HepG2 (cell line): ENCODE results near the gene ZFAND6. TPM values are rescaled to one million over a fixed set of nuclear protein-coding genes. Genes with fewer than 3 reads are reported as not detected.

Experiments used
- ARID5B ChIP-seq: IDR thresholded peaks from 2 replicates; pipeline ENCODE4 v1.4.0; 2020; ENCODE audit warnings: mild to moderate bottlenecking, missing genetic modification reagents
- CEBPZ ChIP-seq: IDR thresholded peaks from 2 replicates; pipeline ENCODE4 v1.6.1; 2012; ENCODE audit warnings: low read length, improper control_type of control experiment
- DPF2 ChIP-seq: sonication (generic); formaldehyde crosslinking; IDR thresholded peaks from 2 replicates; pipeline ENCODE4 v1.4.0; 2020; ENCODE audit warnings: mild to moderate bottlenecking, low read depth, missing genetic modification reagents, borderline replicate concordance
- GABPA ChIP-seq, 2 experiments: IDR thresholded peaks; 2 replicates each; pipeline ENCODE4 v1.6.1; 2011 to 2016; ENCODE audit warnings: low read depth in 2 of 2, low read length in 1 of 2, missing biosample characterization in 1 of 2, missing genetic modification characterization in 1 of 2
- IRF2 ChIP-seq: IDR thresholded peaks from 2 replicates; pipeline ENCODE4 v1.6.1; 2018; ENCODE audit warnings: missing genetic modification reagents, missing compliant biosample characterization
- MXI1 ChIP-seq: IDR thresholded peaks from 3 replicates; pipeline ENCODE4 v1.6.1; 2012; ENCODE audit warnings: low read depth, low read length, inconsistent platforms, borderline replicate concordance
- PHF20 ChIP-seq: sonication (generic); formaldehyde crosslinking; IDR thresholded peaks from 2 replicates; pipeline ENCODE4 v1.5.0; 2020; ENCODE audit warnings: mild to moderate bottlenecking, missing genetic modification reagents
- RFX3 ChIP-seq: IDR thresholded peaks from 2 replicates; pipeline ENCODE4 v1.6.1; 2016; ENCODE audit warnings: missing biosample characterization, missing genetic modification reagents
- RNF2 ChIP-seq: fragments of 450-650 bp; conservative IDR thresholded peaks from 2 replicates; pipeline ENCODE4 v1.6.1; 2016; ENCODE audit warnings: low read depth
- SNRNP70 ChIP-seq: fragments of 200-400 bp; formaldehyde crosslinking; IDR thresholded peaks from 2 replicates; pipeline ENCODE4 v1.6.1; 2017; ENCODE audit warnings: mild to moderate bottlenecking, low read depth, low read length, moderate library complexity
- SRY ChIP-seq: sonication (generic); formaldehyde crosslinking; IDR thresholded peaks from 2 replicates; pipeline ENCODE4 v1.8.0; 2022; ENCODE audit warnings: mild to moderate bottlenecking, missing genetic modification reagents
- TBX3 ChIP-seq: fragments of 450-650 bp; IDR thresholded peaks from 2 replicates; pipeline ENCODE4 v1.6.1; 2017; ENCODE audit warnings: antibody characterized with exemption, mild to moderate bottlenecking, inconsistent platforms, borderline replicate concordance
- YEATS2 ChIP-seq: sonication (generic); formaldehyde crosslinking; IDR thresholded peaks from 2 replicates; pipeline ENCODE4 v1.4.0; 2020; ENCODE audit warnings: missing genetic modification reagents, borderline replicate concordance
- ZFX ChIP-seq: sonication (generic); formaldehyde crosslinking; IDR thresholded peaks from 2 replicates; pipeline ENCODE4 v1.4.0; 2020; ENCODE audit warnings: mild to moderate bottlenecking, low read depth, missing genetic modification reagents, moderate library complexity
- ZMYM2 ChIP-seq: sonication (generic); formaldehyde crosslinking; IDR thresholded peaks from 2 replicates; pipeline ENCODE4 v1.8.0; 2022; ENCODE audit warnings: mild to moderate bottlenecking, missing genetic modification reagents
- ZNF12 ChIP-seq: sonication (generic); formaldehyde crosslinking; IDR thresholded peaks from 2 replicates; pipeline ENCODE4 v1.5.0; 2020; ENCODE audit warnings: missing genetic modification reagents
- ZNF703 ChIP-seq: sonication (generic); formaldehyde crosslinking; IDR thresholded peaks from 2 replicates; pipeline ENCODE4 v1.5.1; 2020; ENCODE audit warnings: missing genetic modification reagents, mild to moderate bottlenecking, moderate library complexity, borderline replicate concordance
- ZSCAN9 ChIP-seq: IDR thresholded peaks from 2 replicates; pipeline ENCODE4 v1.6.1; 2016; ENCODE audit warnings: borderline replicate concordance
- polyA plus RNA-seq, 8 experiments: library from polyadenylated mRNA; depleted of rRNA in 3 of 8; stranded (reverse) in 7 of 8; unstranded in 1 of 8; fragments of >200 nt; fragmentation: Illumina TruSeq in 4 of 8; extraction: Trizol in 4 of 8; gene quantifications; 2 replicates each; pipeline versions ENCODE4 v1.2.1 to v1.2.3, GENCODE V29; 2011 to 2016; ENCODE audit warnings: low read depth in 4 of 8, missing spikeins in 1 of 8, mixed read lengths in 1 of 8; ENCODE audit not compliant: insufficient read depth in 1 of 8
- total RNA-seq, 5 experiments: library from RNA; depleted of rRNA; stranded (reverse); fragments of >200 nt; fragmentation: Illumina TruSeq; extraction: Trizol; gene quantifications; 2 replicates each; pipeline ENCODE4 v1.2.3, GENCODE V29; 2016; ENCODE audit warnings: low read depth in 1 of 5
- TF ChIP-seq, protein P1 (sequence below): IDR thresholded peaks from 2 replicates; pipeline ENCODE4 v1.6.1; 2016; ENCODE audit warnings: low read depth, borderline replicate concordance
- TF ChIP-seq, protein P2 (sequence below): IDR thresholded peaks from 2 replicates; pipeline ENCODE4 v1.6.1; 2016; ENCODE audit warnings: mild to moderate bottlenecking, missing biosample characterization, missing genetic modification reagents

Gene ZFAND6
- total and polyA plus RNA-seq, 2 of the 13 experiments (the other 11 are each of a cell fraction or from before 2014, with no cell fraction given) = 84.2 to 115 TPM

GRCh38 chr15:80152896-80153876 is 93.7 kb downstream of the ZFAND6 start, which contains the start of gene FAH (continued):
- TF ChIP-seq SNRNP70 = no peak
- TF ChIP-seq, protein P1, sequence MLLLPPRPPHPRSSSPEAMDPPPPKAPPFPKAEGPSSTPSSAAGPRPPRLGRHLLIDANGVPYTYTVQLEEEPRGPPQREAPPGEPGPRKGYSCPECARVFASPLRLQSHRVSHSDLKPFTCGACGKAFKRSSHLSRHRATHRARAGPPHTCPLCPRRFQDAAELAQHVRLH (CRISPR knock-in tag) = no peak
- no peak for TF ChIP-seq CEBPZ
- 0 out of 2 replicates have a peak, but pooled peaks have one; percentile 20 for TF ChIP-seq ZMYM2
- TF ChIP-seq PHF20 (CRISPR knock-in tag) = 0 out of 2 replicates have a peak, but pooled peaks have one; percentile 18
- 0 out of 2 replicates have a peak, but pooled peaks have one; percentile 52 for TF ChIP-seq SRY
- TF ChIP-seq ZNF12 (CRISPR knock-in tag) = no peak
- 0 out of 2 replicates have a peak, but pooled peaks have one; percentile 36 for TF ChIP-seq ZNF703 (CRISPR knock-in tag)
- no peak for TF ChIP-seq IRF2 (CRISPR knock-in tag)
- no peak for TF ChIP-seq GABPA (IDR thresholded peaks at IDR 0.05; ENCODE audit: low read depth, low read length)
- TF ChIP-seq GABPA (CRISPR knock-in tag; IDR thresholded peaks at IDR 0.05; ENCODE audit: low read depth) = peak; percentile 55; the same call in 1 of the 2 replicates
- TF ChIP-seq ARID5B (CRISPR knock-in tag) = peak; percentile 23; the same call in 1 of the 2 replicates
- TF ChIP-seq ZSCAN9 (CRISPR knock-in tag) = no peak
- TF ChIP-seq RFX3 (CRISPR knock-in tag) = no peak
- no peak for TF ChIP-seq RNF2
- TF ChIP-seq YEATS2 (CRISPR knock-in tag) = no peak
- TF ChIP-seq, protein P2, sequence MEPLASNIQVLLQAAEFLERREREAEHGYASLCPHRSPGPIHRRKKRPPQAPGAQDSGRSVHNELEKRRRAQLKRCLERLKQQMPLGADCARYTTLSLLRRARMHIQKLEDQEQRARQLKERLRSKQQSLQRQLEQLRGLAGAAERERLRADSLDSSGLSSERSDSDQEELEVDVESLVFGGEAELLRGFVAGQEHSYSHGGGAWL (CRISPR knock-in tag) = 0 out of 2 replicates have a peak, but pooled peaks have one; percentile 34
- TF ChIP-seq MXI1 = peak; percentile 30; the same call in 1 of the 3 replicates
- TF ChIP-seq ZFX (CRISPR knock-in tag) = peak; percentile 94
- no peak for TF ChIP-seq DPF2 (CRISPR knock-in tag)
- TF ChIP-seq TBX3 = no peak
